ENCODE results near the gene FAM227B.

FAM227B gene

GRCh38 chr15:49645277-49645676, 24.7 kb upstream of the FAM227B start:
- TF ChIP-seq CTCF (IDR thresholded peaks at IDR 0.05; ENCODE audit: low read length) = no peak
- TF ChIP-seq EZH2 (IDR thresholded peaks at IDR 0.05; ENCODE audit: borderline replicate concordance, low read length) = no peak
- Histone ChIP-seq H3K79me2 (ENCODE audit: insufficient read depth, low read length) (no peaks in the 10 kb centered on the region), H3F3A (ENCODE audit: insufficient read depth, low read length) (no peaks in the 10 kb centered on the region), H3K27ac (ENCODE audit: low read depth, low read length, poor library complexity, severe bottlenecking) (no peak overlapping the region), H3K9ac (ENCODE audit: low read length) (no peak overlapping the region), H3K9me3 (ENCODE audit: low read length) (no peaks in the 10 kb centered on the region), H2AFZ (ENCODE audit: low read length) (no peak overlapping the region), H3K9me2 (ENCODE audit: low read depth, low read length) (no peaks in the 10 kb centered on the region), H3K36me3 (ENCODE audit: insufficient read depth, low read length) (no peaks in the 10 kb centered on the region; the same call in 1 of the 2 replicates), H3K4me1 (ENCODE audit: insufficient read depth, low read length, severe bottlenecking) (no peaks in the 10 kb centered on the region), H3K27me3 (ENCODE audit: insufficient read depth, low read length) (no peaks in the 10 kb centered on the region), H4K20me1 (ENCODE audit: insufficient read depth, low read length) (no peaks in the 10 kb centered on the region), H3K4me3 (ENCODE audit: low read depth, low read length, poor library complexity, severe bottlenecking) (no peak overlapping the region), H3K4me2 (ENCODE audit: low read length) (no peak overlapping the region)

- Histone ChIP-seq H3K27me3 (ENCODE audit: insufficient read depth, low read length) (no peaks in the 10 kb centered on the region), H3K4me2 (ENCODE audit: low read length) (no peak overlapping the region), H3K27ac (ENCODE audit: low read depth, low read length, poor library complexity, severe bottlenecking) (no peak overlapping the region), H4K20me1 (ENCODE audit: insufficient read depth, low read length) (no peaks in the 10 kb centered on the region), H2AFZ (ENCODE audit: low read length) (no peak overlapping the region), H3F3A (ENCODE audit: insufficient read depth, low read length) (no peaks in the 10 kb centered on the region), H3K4me1 (ENCODE audit: insufficient read depth, low read length, severe bottlenecking) (no peaks in the 10 kb centered on the region), H3K79me2 (ENCODE audit: insufficient read depth, low read length) (no peaks in the 10 kb centered on the region), H3K9me3 (ENCODE audit: low read length) (no peaks in the 10 kb centered on the region), H3K9me2 (ENCODE audit: low read depth, low read length) (no peaks in the 10 kb centered on the region), H3K9ac (ENCODE audit: low read length) (no peak overlapping the region), H3K36me3 (ENCODE audit: insufficient read depth, low read length) (no peaks in the 10 kb centered on the region; the same call in 1 of the 2 replicates), H3K4me3 (ENCODE audit: low read depth, low read length, poor library complexity, severe bottlenecking) (no peak overlapping the region)
- TF ChIP-seq CTCF (IDR thresholded peaks at IDR 0.05; ENCODE audit: low read length) (no peak), EZH2 (IDR thresholded peaks at IDR 0.05; ENCODE audit: borderline replicate concordance, low read length) (no peak)
Observed at GRCh38 chr15:49644364-49644794, 23.8 kb upstream of the FAM227B start.

- H2AFZ ChIP-seq (ENCODE audit: low read length) = no peak overlapping the region
- no peaks in the 10 kb centered on the region for H3K9me2 ChIP-seq (ENCODE audit: low read depth, low read length)
- no peak for TF ChIP-seq EZH2 (IDR thresholded peaks at IDR 0.05; ENCODE audit: borderline replicate concordance, low read length)
- no peak for TF ChIP-seq CTCF (IDR thresholded peaks at IDR 0.05; ENCODE audit: low read length)
- H3K9ac ChIP-seq (ENCODE audit: low read length) = no peak overlapping the region
- no peaks in the 10 kb centered on the region for H3K4me1 ChIP-seq (ENCODE audit: insufficient read depth, low read length, severe bottlenecking)
- H3K4me2 ChIP-seq (ENCODE audit: low read length) = no peak overlapping the region
- no peaks in the 10 kb centered on the region for H4K20me1 ChIP-seq (ENCODE audit: insufficient read depth, low read length)
- no peaks in the 10 kb centered on the region for H3K27me3 ChIP-seq (ENCODE audit: insufficient read depth, low read length)
- H3F3A ChIP-seq (ENCODE audit: insufficient read depth, low read length) = no peaks in the 10 kb centered on the region
- peaks cover 19% of the 10 kb centered on the region for H3K36me3 ChIP-seq (ENCODE audit: insufficient read depth, low read length)
- no peak overlapping the region for H3K27ac ChIP-seq (ENCODE audit: low read depth, low read length, poor library complexity, severe bottlenecking)
- H3K9me3 ChIP-seq (ENCODE audit: low read length) = no peaks in the 10 kb centered on the region
- H3K79me2 ChIP-seq (ENCODE audit: insufficient read depth, low read length) = no peaks in the 10 kb centered on the region
- no peak overlapping the region for H3K4me3 ChIP-seq (ENCODE audit: low read depth, low read length, poor library complexity, severe bottlenecking)
Observed at GRCh38 chr15:49637857-49638256, 17.2 kb upstream of the FAM227B start.

All from OCI-LY1 (cell line).